SK-N-MC (cell line): ENCODE results near the gene CALHM5.

Experiments used
- EZH2 ChIP-seq: fragments of 200-600 bp; sonication (generic); IDR thresholded peaks from one replicate; pipeline ENCODE4 v1.6.1; 2017; ENCODE audit warnings: antibody characterized with exemption
- POLR2AphosphoS5 ChIP-seq: IDR thresholded peaks from 2 replicates; pipeline ENCODE4 v1.6.1; 2012; ENCODE audit warnings: mild to moderate bottlenecking, low read depth, low read length, borderline replicate concordance

DNA sequence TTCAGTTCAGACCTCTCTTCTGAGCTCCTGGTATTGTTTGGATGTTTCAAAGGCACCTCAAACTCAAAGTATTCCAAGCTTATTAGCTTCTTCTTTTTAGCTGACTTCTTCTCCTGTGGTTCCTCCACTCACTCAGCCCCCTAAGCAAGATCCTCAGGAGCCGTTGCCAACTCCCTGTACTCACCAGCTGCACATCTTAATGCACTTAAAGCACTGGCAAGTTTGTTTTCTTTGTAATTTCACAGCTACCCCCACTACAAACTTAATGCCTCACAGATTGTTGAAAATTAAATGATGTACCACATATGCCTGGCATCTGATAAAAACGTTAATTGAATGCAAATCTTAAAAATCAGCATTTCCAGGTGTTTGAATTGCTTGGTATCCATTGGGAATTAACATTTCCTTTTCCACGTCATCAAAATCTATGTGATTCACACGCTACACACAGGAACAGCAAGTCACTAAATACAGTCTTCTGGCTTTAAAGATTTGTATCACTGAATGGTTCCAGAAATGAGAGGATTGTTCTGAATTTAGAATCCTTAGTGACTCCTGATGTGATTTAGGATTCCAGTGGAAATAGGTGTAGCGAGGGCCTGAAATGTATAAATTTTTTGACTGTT, 25.8 kb upstream of the CALHM5 start:
- TF ChIP-seq POLR2AphosphoS5 (no peak), EZH2 (no peak)
